SK-N-MC (cell line): ENCODE measurements around the gene GAN.
"Not testable (repeated sequence)": the region's sequence is repeated elsewhere in the genome, so short reads cannot be mapped to it uniquely, and the experiment has no call there.

Source experiments
- DNase-seq: peaks from one replicate; pipeline ENCODE4 v3.0.0-alpha.2; 2011; ENCODE audit warnings: low read depth, low spot score
- H3K27ac ChIP-seq: fragments of 200-600 bp; sonication (generic); 2 replicates; pipeline ENCODE4 v1.5.1; 2016; ENCODE audit warnings: mixed run types
- H3K36me3 ChIP-seq: fragments of 200-600 bp; sonication (generic); 2 replicates; pipeline ENCODE4 v1.6.1; 2017; ENCODE audit warnings: antibody characterized with exemption, low read length, mixed read lengths; ENCODE audit not compliant: insufficient read depth
- H3K4me3 ChIP-seq: fragments of 200-600 bp; sonication (generic); 2 replicates; pipeline ENCODE4 v1.5.1; 2016
- H3K9ac ChIP-seq: fragments of 200-600 bp; sonication (generic); 2 replicates; pipeline ENCODE4 v1.8.0; 2017; ENCODE audit warnings: mixed run types, mixed read lengths; ENCODE audit not compliant: insufficient read length
- H3K9me3 ChIP-seq: fragments of 200-600 bp; sonication (generic); 2 replicates; pipeline ENCODE4 v1.6.1; 2017; ENCODE audit warnings: low read depth, mild to moderate bottlenecking, antibody characterized with exemption, low read length, moderate library complexity, mixed read lengths
- EZH2 ChIP-seq: fragments of 200-600 bp; sonication (generic); IDR thresholded peaks from one replicate; pipeline ENCODE4 v1.6.1; 2017; ENCODE audit warnings: antibody characterized with exemption
- FOXP2 ChIP-seq: optimal IDR thresholded peaks from 2 replicates; pipeline ENCODE3; 2011; ENCODE audit warnings: mild to moderate bottlenecking, moderate library complexity; ENCODE audit not compliant: insufficient read depth; ENCODE audit errors: extremely low read length, control extremely low read depth
- POLR2AphosphoS5 ChIP-seq: IDR thresholded peaks from 2 replicates; pipeline ENCODE4 v1.6.1; 2012; ENCODE audit warnings: mild to moderate bottlenecking, low read depth, low read length, borderline replicate concordance

The GAN gene

GRCh38 chr16:81413245-81413990 lies 98.7 kb downstream of the GAN start:
- no peak overlapping the region for H3K9ac ChIP-seq
- H3K4me3 ChIP-seq: no peak overlapping the region
- H3K27ac ChIP-seq: no peak overlapping the region
- DNase-seq: no peak
- TF ChIP-seq FOXP2 (no peak), POLR2AphosphoS5 (no peak), EZH2 (no peak)
- no peaks in the 10 kb centered on the region for H3K9me3 ChIP-seq
- H3K36me3 ChIP-seq: no peaks in the 10 kb centered on the region

DNA sequence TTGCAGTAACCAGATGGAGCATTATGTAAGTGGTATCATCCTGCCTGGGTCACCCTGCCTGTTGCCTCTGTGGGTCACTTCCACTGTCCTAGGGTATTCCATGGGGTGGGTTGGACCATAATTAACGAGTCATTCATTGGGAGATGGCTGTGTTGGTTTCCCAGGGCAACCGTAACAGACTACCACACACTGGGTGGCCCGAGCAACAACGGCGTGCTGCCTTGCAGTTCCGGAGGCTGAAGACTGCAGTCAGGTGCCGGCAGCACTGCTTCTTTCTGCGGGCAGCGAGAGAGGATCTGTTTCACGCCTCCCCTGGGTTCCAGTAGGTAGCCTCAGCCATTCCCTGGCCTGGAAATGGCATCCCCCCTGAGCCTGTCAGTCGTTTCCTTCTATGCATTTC lies 101.0 kb downstream of the GAN start:
- Histone ChIP-seq H3K27ac (no peak overlapping the region), H3K9ac (no peak overlapping the region), H3K9me3 (no peaks in the 10 kb centered on the region), H3K36me3 (no peaks in the 10 kb centered on the region), H3K4me3 (no peak overlapping the region)
- no peak for DNase-seq
- TF ChIP-seq FOXP2 (no peak), EZH2 (no peak), POLR2AphosphoS5 (no peak)

- H3K9me3 ChIP-seq: no peaks in the 10 kb centered on the region
- H3K4me3 ChIP-seq: no peak overlapping the region
- DNase-seq: no peak
- no peak overlapping the region for H3K27ac ChIP-seq
- no peak for TF ChIP-seq POLR2AphosphoS5
- TF ChIP-seq EZH2: no peak
- no peak for TF ChIP-seq FOXP2
- H3K36me3 ChIP-seq: no peaks in the 10 kb centered on the region
- H3K9ac ChIP-seq: no peak overlapping the region
Measured at GRCh38 chr16:81416749-81417148, 102.0 kb downstream of the GAN start.

GRCh38 chr16:81417210-81417609 lies 102.4 kb downstream of the GAN start:
- no peak for DNase-seq
- no peaks in the 10 kb centered on the region for H3K36me3 ChIP-seq
- H3K4me3 ChIP-seq: no peak overlapping the region
- no peak overlapping the region for H3K27ac ChIP-seq
- no peak overlapping the region for H3K9ac ChIP-seq
- H3K9me3 ChIP-seq: no peaks in the 10 kb centered on the region
- no peak for TF ChIP-seq EZH2
- no peak for TF ChIP-seq POLR2AphosphoS5
- no peak for TF ChIP-seq FOXP2

DNA sequence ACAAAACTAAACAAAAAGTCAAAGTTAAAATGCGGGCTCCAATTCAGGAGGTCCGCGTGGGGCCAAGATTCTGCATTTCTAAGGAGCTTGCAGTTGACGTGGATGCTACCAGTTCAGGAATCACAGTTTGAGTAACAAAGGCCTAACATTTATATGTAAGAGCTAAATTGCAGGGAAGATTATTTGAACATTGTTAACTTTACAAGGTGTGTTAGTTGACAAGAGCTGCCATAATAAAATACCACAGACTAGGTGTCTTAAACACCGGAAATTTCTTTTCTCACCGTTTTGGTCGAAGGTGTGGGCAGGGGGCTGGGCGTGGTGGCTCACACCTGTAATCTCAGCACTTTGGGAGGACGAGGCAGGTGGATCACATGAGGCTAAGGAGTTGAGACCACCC lies 105.0 kb downstream of the GAN start:
- H3K27ac ChIP-seq: no peak overlapping the region
- no peak for DNase-seq
- H3K9ac ChIP-seq: no peak overlapping the region
- no peaks in the 10 kb centered on the region for H3K9me3 ChIP-seq
- H3K36me3 ChIP-seq: no peaks in the 10 kb centered on the region
- no peak overlapping the region for H3K4me3 ChIP-seq
- TF ChIP-seq EZH2: no peak
- TF ChIP-seq FOXP2: no peak
- no peak for TF ChIP-seq POLR2AphosphoS5

DNA sequence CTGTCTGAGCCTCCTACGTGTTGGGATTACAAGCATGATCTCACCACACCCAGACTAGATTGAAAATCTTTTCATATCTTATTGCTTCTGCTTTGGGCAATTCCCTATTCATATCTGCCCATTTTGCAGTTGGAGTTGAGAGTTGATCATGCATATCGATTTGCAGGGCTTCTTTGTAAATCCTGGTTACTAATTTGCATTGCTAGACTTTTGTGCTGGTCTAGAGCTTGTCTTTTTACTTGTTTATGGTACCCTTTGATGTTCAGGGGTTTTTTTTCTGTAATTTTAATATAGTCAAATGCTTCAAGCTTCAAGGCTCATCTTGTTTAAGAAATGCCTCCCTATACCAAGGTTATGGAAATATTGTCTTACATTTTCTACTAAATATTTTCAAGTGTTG lies 106.4 kb downstream of the GAN start:
- DNase-seq: no peak
- Histone ChIP-seq H3K27ac (no peak overlapping the region), H3K36me3 (no peaks in the 10 kb centered on the region), H3K9ac (no peak overlapping the region), H3K4me3 (no peak overlapping the region), H3K9me3 (no peaks in the 10 kb centered on the region)
- TF ChIP-seq POLR2AphosphoS5 (no peak), EZH2 (no peak), FOXP2 (no peak)

DNA sequence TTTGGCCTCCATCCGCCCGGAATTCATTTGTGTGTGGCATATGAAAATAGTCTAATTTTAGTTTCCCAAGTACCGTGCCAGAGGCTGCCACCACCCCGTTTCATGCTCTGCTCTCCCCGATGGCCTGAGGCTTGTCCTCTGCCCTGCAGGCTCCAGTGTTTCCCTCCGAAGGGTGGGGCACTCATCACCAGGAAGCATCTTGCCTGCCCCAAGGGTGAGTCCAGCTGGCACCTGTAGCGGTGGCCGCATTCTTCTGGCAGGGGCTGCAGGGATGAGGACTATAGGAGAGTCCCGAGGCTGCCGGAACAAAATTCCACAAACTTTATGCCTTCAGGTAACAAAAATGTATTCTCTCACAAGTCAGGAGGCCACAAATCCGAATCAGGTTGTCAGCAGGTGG lies 106.8 kb downstream of the GAN start:
- Histone ChIP-seq H3K27ac (no peak overlapping the region), H3K36me3 (no peaks in the 10 kb centered on the region), H3K4me3 (no peak overlapping the region), H3K9me3 (no peaks in the 10 kb centered on the region), H3K9ac (no peak overlapping the region)
- DNase-seq: no peak
- no peak for TF ChIP-seq POLR2AphosphoS5
- no peak for TF ChIP-seq FOXP2

- not testable (repeated sequence) for H3K9ac ChIP-seq, DNase-seq, H3K9me3 ChIP-seq, H3K4me3 ChIP-seq, H3K27ac ChIP-seq, H3K36me3 ChIP-seq
Measured at GRCh38 chr16:81422153-81422552, 107.4 kb downstream of the GAN start.

GRCh38 chr16:81424771-81425170 lies 110.0 kb downstream of the GAN start:
- DNase-seq: no peak
- Histone ChIP-seq H3K36me3 (no peaks in the 10 kb centered on the region), H3K4me3 (no peak overlapping the region), H3K9ac (no peak overlapping the region), H3K9me3 (no peaks in the 10 kb centered on the region), H3K27ac (no peak overlapping the region)
- TF ChIP-seq POLR2AphosphoS5: no peak
- TF ChIP-seq FOXP2: no peak
- no peak for TF ChIP-seq EZH2
